ENCODE results near the gene CLSTN2.

- TF ChIP-seq EZH2phosphoT487 (IDR thresholded peaks at IDR 0.05; ENCODE audit: borderline replicate concordance, low read length) (no peak), CTCF (IDR thresholded peaks at IDR 0.05; ENCODE audit: low read depth, low read length, poor library complexity, severe bottlenecking) (no peak)
Observed at GRCh38 chr3:140408252-140408651, 473.3 kb downstream of the CLSTN2 start.

Data from DOHH2 (cell line).